GM21515 (cell line): ENCODE data around the gene CD300LF.

Source experiments
- ATAC-seq: cut with Tn5 transposase; IDR thresholded peaks from one replicate; pipeline ENCODE4 v1.9.1; 2021; ENCODE audit not compliant: unreplicated experiment

The CD300LF gene

GRCh38 chr17:74691151-74691550, 21.6 kb downstream of the CD300LF start:
- no peak for ATAC-seq

DNA sequence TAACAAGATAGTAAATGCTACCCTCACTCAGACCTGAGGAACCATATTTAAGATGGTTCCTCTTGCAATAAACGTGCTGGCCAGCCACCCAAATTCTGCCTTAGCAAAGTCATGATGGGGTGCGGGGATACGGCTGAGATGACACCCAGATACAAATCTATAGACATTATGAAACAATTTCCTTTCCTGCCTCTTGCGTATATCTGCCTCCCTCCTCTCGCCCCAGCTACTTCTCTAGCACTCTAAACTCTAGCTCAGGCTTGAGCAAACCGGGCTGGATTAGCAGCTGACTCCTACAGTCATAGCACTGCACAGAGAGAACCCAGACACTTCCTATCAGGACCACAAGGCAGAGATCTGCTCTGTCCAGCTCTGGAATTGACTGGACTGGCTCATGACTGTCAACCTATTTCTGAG, 22.3 kb downstream of the CD300LF start:
- ATAC-seq = no peak

DNA sequence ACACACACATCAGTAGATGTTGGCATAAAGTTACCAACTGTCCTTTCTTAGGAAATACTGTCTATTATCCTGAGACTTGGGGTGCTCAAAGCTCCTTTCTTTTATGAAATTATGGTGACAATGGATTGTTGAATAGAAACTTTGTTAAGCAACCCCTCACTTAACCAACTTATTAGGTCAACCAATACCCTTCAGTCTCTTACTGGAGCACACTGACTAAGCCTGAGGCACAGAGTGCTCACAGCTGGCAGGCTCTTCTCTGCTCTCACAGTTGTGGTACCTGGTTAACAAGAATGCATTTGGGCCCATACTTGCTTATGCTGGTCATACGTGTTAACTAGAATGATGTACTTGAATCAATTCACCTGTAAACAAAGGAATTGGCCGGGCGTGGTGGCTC, 24.8 kb downstream of the CD300LF start:
- no peak for ATAC-seq

- no peak for ATAC-seq
These were observed 26.0 kb downstream of the CD300LF start for GRCh38 chr17:74686761-74687160.

- no peak for ATAC-seq
These were observed 30.1 kb downstream of the CD300LF start for GRCh38 chr17:74682471-74683190.

- ATAC-seq = no peak
These were observed 30.7 kb downstream of the CD300LF start for GRCh38 chr17:74682028-74682427.

DNA sequence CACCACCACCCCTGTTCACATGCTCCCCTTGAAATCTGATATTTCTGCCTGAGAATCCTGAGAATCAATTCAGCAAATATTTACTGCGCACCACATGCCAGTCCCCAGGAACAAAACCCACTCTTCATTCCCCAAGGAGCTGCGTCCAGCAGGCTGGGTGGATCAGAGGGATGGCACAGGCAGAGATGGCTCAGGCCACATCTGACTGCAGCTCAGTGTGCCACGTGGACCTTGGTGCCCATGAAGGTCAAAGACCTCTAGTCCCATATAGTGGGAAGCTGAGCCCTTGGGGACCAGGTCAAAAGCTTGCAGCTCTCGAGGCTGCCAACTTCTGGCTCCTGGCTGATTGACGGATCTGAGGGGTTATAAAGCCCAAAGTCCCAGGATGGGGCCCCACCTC, 31.8 kb downstream of the CD300LF start:
- ATAC-seq = no peak

DNA sequence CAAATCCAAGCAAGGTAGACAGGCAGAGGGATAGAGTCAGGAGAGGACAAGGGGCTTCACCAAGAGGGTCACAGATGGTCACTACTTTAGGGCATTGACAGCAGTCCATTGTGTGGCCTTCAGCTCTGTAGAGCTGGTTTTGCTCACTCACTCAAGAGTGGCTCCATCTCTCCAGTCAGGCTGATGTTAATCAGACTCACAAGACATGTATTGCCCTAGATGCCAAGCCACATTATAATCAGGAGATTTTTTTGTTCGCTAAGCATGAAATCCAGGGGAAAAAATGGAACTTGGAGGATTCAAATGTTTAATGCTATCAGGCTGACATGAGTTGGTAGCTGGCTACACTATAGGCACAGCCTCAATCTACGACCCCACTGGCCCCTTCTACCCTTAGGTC, 32.5 kb downstream of the CD300LF start:
- ATAC-seq = no peak

- ATAC-seq = no peak
These were observed 33.3 kb downstream of the CD300LF start for GRCh38 chr17:74679374-74679773.

GRCh38 chr17:74678541-74678940, 34.2 kb downstream of the CD300LF start:
- ATAC-seq = no peak

DNA sequence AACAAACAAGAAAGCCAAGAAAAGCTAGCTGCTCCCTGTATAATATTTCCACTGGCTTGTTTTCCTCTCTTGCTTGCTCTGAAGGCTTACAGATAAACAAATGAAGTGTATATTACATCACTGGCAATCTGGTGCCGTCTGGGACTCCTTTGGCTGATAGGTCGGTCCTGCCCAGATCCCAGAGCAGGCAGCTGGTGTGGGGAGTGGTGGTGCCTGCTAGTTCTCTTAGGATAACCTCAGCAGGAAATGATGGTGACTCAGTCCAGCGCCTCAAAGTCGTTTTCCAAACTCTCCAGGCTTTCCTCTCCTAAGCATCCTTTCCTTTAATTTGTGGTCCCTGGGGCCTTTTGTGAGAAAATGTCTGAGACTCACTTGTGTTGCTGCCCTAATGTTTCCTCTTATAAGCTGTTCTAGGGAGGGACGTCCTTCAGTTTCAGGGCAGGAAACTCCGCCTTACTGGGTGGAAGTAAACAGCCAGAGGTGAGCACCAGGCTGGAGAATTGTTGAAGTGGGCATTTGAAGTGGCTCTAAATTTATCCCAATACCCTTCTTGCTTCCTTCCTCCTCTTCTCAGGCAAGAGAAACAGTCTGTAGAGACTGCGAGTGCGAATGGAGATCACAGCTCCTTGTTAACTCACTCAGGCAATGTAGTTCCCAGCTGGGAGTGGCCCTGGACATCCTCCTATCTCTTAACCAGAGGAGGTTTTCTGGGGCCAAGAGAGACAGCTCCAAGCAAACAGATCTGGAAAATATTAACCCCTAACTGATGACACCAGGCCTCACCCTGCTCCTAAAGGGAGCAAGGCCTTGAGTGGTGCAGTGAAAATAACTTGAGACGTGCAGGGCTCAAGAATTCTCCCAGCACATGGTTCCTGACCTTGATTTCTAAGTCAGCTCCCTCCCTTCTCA, 34.9 kb downstream of the CD300LF start:
- no peak for ATAC-seq

DNA sequence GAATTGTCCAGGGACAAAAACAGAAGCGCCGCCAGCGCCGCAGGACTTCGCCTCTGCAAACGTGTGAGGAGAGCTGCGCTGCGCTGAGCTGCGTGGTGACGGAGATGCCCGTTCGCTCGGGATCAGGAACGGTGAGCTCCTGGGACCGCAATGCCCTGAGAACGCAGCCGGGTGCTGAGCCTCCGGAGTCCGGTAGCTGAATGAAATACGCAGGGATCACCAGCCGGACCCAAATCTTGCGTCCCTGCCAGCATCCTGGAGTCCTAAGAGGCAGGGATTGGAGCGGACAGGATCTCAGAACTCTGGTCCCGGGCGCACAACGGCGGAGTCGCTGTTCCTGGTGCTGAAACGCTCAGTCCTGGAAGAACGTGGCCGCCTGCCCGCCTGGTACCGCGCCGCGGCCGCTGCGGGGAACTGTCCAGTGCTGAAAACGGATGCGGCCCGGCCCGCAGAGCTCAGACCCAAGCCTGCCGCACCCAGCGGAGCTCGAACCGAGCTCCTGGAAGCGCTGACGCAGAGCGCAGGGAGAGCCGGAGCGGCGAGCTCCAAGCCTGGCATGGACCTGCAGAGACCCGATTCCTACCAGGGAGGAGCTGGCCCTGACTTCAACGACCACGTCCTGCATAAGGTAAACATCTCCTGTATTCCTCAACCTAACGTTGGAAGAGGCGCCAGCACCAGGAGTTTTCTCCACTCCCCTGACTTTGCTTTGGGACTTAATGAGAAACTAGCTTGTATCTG, 41.5 kb downstream of the CD300LF start:
- ATAC-seq = no peak

- ATAC-seq = no peak
These were observed 42.4 kb downstream of the CD300LF start for GRCh38 chr17:74670329-74670728.

GRCh38 chr17:74663561-74663960, 49.2 kb downstream of the CD300LF start:
- ATAC-seq = no peak

DNA sequence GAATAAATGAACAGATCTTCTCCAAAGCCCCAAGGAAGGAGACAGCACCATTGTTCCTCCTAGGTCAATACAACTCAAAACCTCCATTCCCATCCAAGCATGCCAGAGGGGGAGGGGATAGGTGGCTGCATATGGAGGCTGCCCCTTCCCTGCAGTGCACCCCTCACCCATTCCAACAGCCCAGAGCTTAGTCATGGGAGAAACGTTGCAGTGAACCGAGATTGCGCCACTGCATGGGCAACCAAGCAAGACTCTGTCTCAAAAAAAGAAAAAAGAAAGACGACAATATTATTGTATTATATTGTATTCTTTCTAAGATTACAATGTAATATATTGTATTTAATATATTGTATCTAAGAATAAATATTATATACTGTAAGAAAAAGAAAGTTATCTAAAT, 52.8 kb downstream of the CD300LF start:
- ATAC-seq = no peak

- no peak for ATAC-seq
These were observed 54.1 kb downstream of the CD300LF start for GRCh38 chr17:74658620-74659019.

DNA sequence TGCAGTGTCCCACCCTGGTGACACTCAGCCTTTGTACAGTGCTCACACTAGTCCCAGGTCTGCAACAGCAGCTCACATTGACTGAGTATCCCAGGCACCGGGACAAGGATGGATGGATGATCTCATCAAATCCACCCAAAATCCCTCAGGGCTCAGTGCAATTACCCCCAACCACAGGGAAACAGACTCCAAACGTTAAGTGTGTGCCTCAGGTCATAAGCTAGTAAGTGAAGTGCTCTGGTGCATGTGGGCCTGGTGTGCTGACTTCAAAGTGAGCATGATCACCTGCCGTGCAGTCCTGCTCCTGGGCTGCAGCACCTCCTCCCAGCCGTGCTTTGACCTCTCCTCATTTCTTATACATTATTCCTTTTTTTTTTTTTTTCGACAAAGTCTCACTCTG, 58.0 kb downstream of the CD300LF start:
- ATAC-seq = no peak

GRCh38 chr17:74652020-74652419, 60.7 kb downstream of the CD300LF start:
- ATAC-seq = no peak

GRCh38 chr17:74649909-74650308, 62.8 kb downstream of the CD300LF start:
- ATAC-seq = no peak

GRCh38 chr17:74647871-74648672, 64.7 kb downstream of the CD300LF start:
- ATAC-seq = no peak

- ATAC-seq = no peak
These were observed 66.5 kb downstream of the CD300LF start for GRCh38 chr17:74646231-74646630.
